OCI-LY7 (cell line): ENCODE measurements around the gene ARF5. TPM values are rescaled to one million over a fixed set of nuclear protein-coding genes. Genes with fewer than 3 reads are reported as not detected.

Experiments used
- BruUV-seq: library from RNA; stranded (reverse); fragments of 400-500 nt; replicated peaks from 2 replicates; lab custom pipeline; 2021; lab: Mats Ljungman, UMichigan
- CTCF ChIA-PET: fragments of 300-600 bp; sonication (Branson Sonifier 250); formaldehyde crosslinking; loops from one replicate; lab custom pipeline; 2022; ENCODE audit warnings: antibody characterized with exemption; ENCODE audit not compliant: unreplicated experiment; lab: Charles Lee
- POLR2A ChIA-PET: fragments of 300-600 bp; sonication (Branson Sonifier 250); formaldehyde crosslinking; loops from one replicate; lab custom pipeline; 2022; ENCODE audit warnings: antibody characterized with exemption; lab: Charles Lee
- DNase-seq: peaks from one replicate; pipeline ENCODE4 v3.0.0-alpha.2; 2015; ENCODE audit warnings: low spot score
- H2AFZ ChIP-seq: fragments of 200-600 bp; sonication (generic), shearing (Covaris generic); 2 replicates; pipeline ENCODE4 v1.6.1; 2014; ENCODE audit warnings: mild to moderate bottlenecking, antibody characterized with exemption, low read length, moderate library complexity
- H3K27ac ChIP-seq: fragments of 200-600 bp; sonication (generic); 2 replicates; pipeline ENCODE4 v1.5.1; 2014; ENCODE audit warnings: mixed run types, low read depth, mild to moderate bottlenecking, moderate library complexity, low read length, inconsistent platforms; ENCODE audit not compliant: poor library complexity, severe bottlenecking
- H3K36me3 ChIP-seq: fragments of 200-600 bp; sonication (generic); 2 replicates; pipeline ENCODE4 v1.6.1; 2014; ENCODE audit warnings: mild to moderate bottlenecking, antibody characterized with exemption, low read length, moderate library complexity, mixed read lengths; ENCODE audit not compliant: insufficient read depth
- H3K4me1 ChIP-seq: fragments of 200-600 bp; sonication (generic); 2 replicates; pipeline ENCODE4 v1.5.1; 2014; ENCODE audit warnings: mild to moderate bottlenecking, low read length; ENCODE audit not compliant: insufficient read depth, poor library complexity, severe bottlenecking
- H3K4me2 ChIP-seq: fragments of 200-600 bp; sonication (generic); 2 replicates; pipeline ENCODE4 v1.6.1; 2014; ENCODE audit warnings: mild to moderate bottlenecking, low read length
- H3K4me3 ChIP-seq: fragments of 200-600 bp; sonication (generic); 2 replicates; pipeline ENCODE4 v1.5.1; 2014; ENCODE audit warnings: mild to moderate bottlenecking, low read depth, low read length; ENCODE audit not compliant: poor library complexity, severe bottlenecking
- H3K79me2 ChIP-seq: fragments of 200-600 bp; sonication (generic); 2 replicates; pipeline ENCODE4 v1.6.1; 2016; ENCODE audit warnings: low read depth, mild to moderate bottlenecking, low read length, moderate library complexity, mixed read lengths; ENCODE audit not compliant: insufficient read depth
- H3K9me2 ChIP-seq: fragments of 200-600 bp; sonication (generic); 2 replicates; pipeline ENCODE4 v1.6.1; 2016; ENCODE audit warnings: mild to moderate bottlenecking, low read length, mixed read lengths; ENCODE audit not compliant: insufficient read depth
- H3K9me3 ChIP-seq: fragments of 200-600 bp; sonication (generic); 2 replicates; pipeline ENCODE4 v1.6.1; 2014; ENCODE audit warnings: mild to moderate bottlenecking, mixed run types, low read length, mixed read lengths
- H4K20me1 ChIP-seq: fragments of 200-600 bp; sonication (generic); 2 replicates; pipeline ENCODE4 v1.6.1; 2014; ENCODE audit warnings: mild to moderate bottlenecking, antibody characterized with exemption, low read length, moderate library complexity, mixed read lengths; ENCODE audit not compliant: insufficient read depth
- EZH2phosphoT487 ChIP-seq: fragments of 200-600 bp; sonication (generic); IDR thresholded peaks from 2 replicates; pipeline ENCODE4 v1.6.1; 2018; ENCODE audit warnings: low read depth, borderline replicate concordance, mild to moderate bottlenecking, mixed run types, antibody characterized with exemption, low read length, moderate library complexity, mixed read lengths
- intact Hi-C: fragments of 100-400 bp; cut with micrococcal nuclease; formaldehyde crosslinking; loops from one replicate; pipeline ENCODE4 v1.10.0; 2022; ENCODE audit not compliant: unreplicated experiment
- total RNA-seq, 2 experiments: library from RNA; depleted of rRNA in 1 of 2; stranded (reverse); fragments of >200 nt in 1 of 2; shearing (Covaris generic) in 1 of 2; gene quantifications; 2 replicates each; pipeline ENCODE4 v1.2.3, GENCODE V29; 2014 to 2022
- TF ChIP-seq, protein P1 (sequence below): fragments of 200-600 bp; sonication (generic); conservative IDR thresholded peaks from 2 replicates; pipeline ENCODE4 v1.5.1; 2014; ENCODE audit warnings: mild to moderate bottlenecking, antibody characterized with exemption, low read length, moderate library complexity, mixed read lengths

Gene ARF5
- total RNA-seq, 2 experiments from 2014 or later: 151 to 162 TPM

- POLR2A ChIA-PET: interaction anchor here (1.5 kb wide), 1 partner anchor 33 kb away, joined by 3 read pairs; no protein-coding TSS in a partner anchor
- no peak for DNase-seq
- Histone ChIP-seq H3K79me2 (no peaks in the 10 kb centered on the region), H3K36me3 (no peaks in the 10 kb centered on the region), H3K4me3 (no peak overlapping the region), H2AFZ (no peak overlapping the region), H3K27ac (no peak overlapping the region), H3K4me2 (no peak overlapping the region), H3K4me1 (no peaks in the 10 kb centered on the region), H3K9me2 (no peaks in the 10 kb centered on the region), H4K20me1 (no peaks in the 10 kb centered on the region), H3K9me3 (no peaks in the 10 kb centered on the region)
- TF ChIP-seq EZH2phosphoT487: no peak
- TF ChIP-seq, protein P1, sequence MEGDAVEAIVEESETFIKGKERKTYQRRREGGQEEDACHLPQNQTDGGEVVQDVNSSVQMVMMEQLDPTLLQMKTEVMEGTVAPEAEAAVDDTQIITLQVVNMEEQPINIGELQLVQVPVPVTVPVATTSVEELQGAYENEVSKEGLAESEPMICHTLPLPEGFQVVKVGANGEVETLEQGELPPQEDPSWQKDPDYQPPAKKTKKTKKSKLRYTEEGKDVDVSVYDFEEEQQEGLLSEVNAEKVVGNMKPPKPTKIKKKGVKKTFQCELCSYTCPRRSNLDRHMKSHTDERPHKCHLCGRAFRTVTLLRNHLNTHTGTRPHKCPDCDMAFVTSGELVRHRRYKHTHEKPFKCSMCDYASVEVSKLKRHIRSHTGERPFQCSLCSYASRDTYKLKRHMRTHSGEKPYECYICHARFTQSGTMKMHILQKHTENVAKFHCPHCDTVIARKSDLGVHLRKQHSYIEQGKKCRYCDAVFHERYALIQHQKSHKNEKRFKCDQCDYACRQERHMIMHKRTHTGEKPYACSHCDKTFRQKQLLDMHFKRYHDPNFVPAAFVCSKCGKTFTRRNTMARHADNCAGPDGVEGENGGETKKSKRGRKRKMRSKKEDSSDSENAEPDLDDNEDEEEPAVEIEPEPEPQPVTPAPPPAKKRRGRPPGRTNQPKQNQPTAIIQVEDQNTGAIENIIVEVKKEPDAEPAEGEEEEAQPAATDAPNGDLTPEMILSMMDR: no peak
- intact Hi-C loops: no loop called here
- CTCF ChIA-PET: no interaction called here
- no TSS peak for BruUV-seq
These were observed 28.5 kb downstream of the ARF5 start for GRCh38 chr7:127616724-127617123.

DNA sequence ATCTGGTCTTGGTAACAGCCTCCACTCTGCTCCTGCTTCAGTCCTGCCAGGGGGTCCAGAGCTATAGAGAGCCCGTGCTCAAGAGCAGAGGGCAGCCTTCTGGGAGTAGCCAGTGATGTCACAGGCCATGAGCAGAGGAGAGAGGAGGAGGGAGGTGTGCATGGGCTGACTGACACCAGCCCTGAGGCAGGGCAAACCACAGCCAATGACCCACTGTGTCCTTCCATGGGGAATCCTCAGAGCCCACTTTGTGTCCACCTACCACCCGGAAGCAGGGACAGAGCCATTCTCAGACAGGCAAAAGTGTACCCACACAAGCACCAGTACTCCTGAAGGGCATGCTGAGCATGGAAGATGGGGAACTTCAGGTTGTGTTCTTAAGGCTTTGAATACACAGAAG is 29.8 kb downstream of the ARF5 start, which contains the start of gene PAX4:
Gene PAX4, minus strand, starts transcription at position 101 of the 400 bp plus-strand sequence. CDS start 2,214 bp downstream, outside the sequence.
- TF ChIP-seq, protein P1: no peak
- no peak for TF ChIP-seq EZH2phosphoT487
- Histone ChIP-seq H3K27ac (no peak within 1 kb of the TSS), H3K4me2 (no peak within 1 kb of the TSS), H3K36me3 (no peaks in the 10 kb centered on the region), H3K9me2 (no peaks in the 10 kb centered on the region), H3K4me1 (no peaks in the 10 kb centered on the region), H2AFZ (no peak within 1 kb of the TSS), H3K79me2 (no peaks in the 10 kb centered on the region), H3K4me3 (no peak within 1 kb of the TSS), H4K20me1 (no peaks in the 10 kb centered on the region), H3K9me3 (no peaks in the 10 kb centered on the region)
- intact Hi-C loops: no loop called here
- ChIA-PET POLR2A (no interaction called here), CTCF (no interaction called here)
- no peak for DNase-seq
- BruUV-seq: no TSS peak

DNA sequence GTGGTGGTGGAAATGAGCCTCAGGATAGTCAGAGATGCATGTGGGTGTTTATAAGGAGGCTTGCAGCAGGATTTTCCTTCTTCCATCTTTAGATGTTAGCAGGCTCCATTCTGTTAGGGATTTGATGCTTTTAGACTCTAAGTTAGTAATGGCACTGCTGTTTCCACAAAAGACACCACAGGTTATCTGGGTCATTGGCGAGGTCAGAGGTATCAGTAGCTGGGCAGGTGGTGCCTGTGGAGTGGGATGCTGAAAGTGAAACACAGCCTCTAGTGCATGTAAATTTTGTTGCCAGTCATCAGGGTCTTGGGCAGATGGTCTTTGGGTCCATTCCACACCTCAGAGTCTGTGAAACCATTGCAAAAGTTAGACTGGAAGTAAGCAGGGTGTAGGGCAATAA is 30.6 kb downstream of the ARF5 start:
- Histone ChIP-seq H4K20me1 (no peaks in the 10 kb centered on the region), H3K4me2 (no peak overlapping the region), H3K4me3 (no peak overlapping the region), H3K4me1 (no peaks in the 10 kb centered on the region), H3K9me3 (no peaks in the 10 kb centered on the region), H2AFZ (no peak overlapping the region), H3K36me3 (no peaks in the 10 kb centered on the region), H3K27ac (no peak overlapping the region), H3K9me2 (no peaks in the 10 kb centered on the region), H3K79me2 (no peaks in the 10 kb centered on the region)
- TF ChIP-seq, protein P1: no peak
- TF ChIP-seq EZH2phosphoT487: no peak
- ChIA-PET POLR2A (no interaction called here), CTCF (no interaction called here)
- DNase-seq: no peak
- intact Hi-C loops: no loop called here
- no TSS peak for BruUV-seq
